Measurements from ENCODE around the gene ORAI2.
"Not testable (repeated sequence)": the region's sequence is repeated elsewhere in the genome, so short reads cannot be mapped to it uniquely, and the experiment has no call there.

ORAI2 gene

GRCh38 chr7:102505298-102506185, 72.2 kb downstream of the ORAI2 start:
- DNase-seq, result not testable (repeated sequence)

Measured in NCI-H526 treated with DMSO at 0.1 percent for 48 hours (cell line).